Adrenal gland (tissue), 5 donors: ENCODE measurements around the gene DCXR.

ENCODE experiments used
- CTCF ChIP-seq, 6 experiments: fragments of 450-650 bp in 4 of 6; fragments of 200-600 bp in 2 of 6; sonication (generic) in 1 of 6; IDR thresholded peaks; 1 replicate in 5 of 6; 2 replicates in 1 of 6; pipeline versions ENCODE4 v1.5.1 to v1.8.0; 2016 to 2021; ENCODE audit warnings: antibody characterized with exemption in 6 of 6, mild to moderate bottlenecking in 2 of 6, moderate library complexity in 1 of 6
- POLR2A ChIP-seq, 2 donors: fragments of 450-650 bp; IDR thresholded peaks; one replicate each; pipeline ENCODE4 v1.6.1; 2017; ENCODE audit warnings: antibody characterized with exemption in 2 of 2, mild to moderate bottlenecking in 2 of 2, moderate library complexity in 1 of 2
- donor health status: DM: no; HTN: no; CAD: no.

GRCh38 chr17:82083009-82083408 is 45.5 kb upstream of the DCXR start:
- TF ChIP-seq CTCF (IDR thresholded peaks at IDR 0.05) (no peak), POLR2A (IDR thresholded peaks at IDR 0.05) (no peak)
